Measurements from ENCODE around the gene PXN.

DNA sequence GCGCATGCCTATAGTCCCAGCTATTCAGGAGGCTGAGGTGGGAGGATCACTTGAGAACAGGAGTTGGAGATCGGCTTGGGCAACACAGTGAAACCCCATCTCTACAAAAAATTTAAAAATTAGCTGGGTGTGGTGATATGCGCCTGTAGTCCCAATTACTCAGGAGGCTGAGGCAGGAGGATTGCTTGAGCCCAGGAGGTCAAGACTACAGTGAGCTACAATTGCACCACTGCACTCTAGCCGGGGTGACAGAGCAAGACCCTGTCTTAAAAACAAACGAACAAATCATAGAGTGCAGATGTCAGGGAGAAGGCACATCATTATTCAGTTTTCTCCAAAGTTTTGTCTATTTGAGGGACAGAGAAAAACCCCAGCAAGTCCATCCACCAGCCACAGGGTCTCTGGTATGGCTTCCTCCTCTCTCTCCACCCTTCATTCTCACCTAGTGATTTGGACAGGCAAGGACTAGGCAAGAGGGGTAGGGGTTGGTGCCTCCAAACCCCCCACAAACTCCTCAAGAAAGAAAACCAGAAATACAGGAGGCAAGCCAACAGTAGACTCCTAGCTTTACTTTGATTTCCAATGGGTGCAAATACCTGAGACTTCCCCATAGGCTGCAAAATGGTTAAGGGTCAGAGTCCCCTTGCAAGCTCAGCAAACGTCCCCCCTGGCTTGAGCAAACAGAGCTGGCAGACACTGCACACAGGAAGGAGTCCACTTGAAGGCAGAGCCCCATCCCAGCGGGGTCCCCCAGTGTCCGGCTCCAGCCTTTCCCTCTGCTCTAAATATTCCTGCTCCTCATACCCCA, 38.1 kb downstream of the PXN start:
- TF ChIP-seq CTCF (IDR thresholded peaks at IDR 0.05) (no peak), POLR2A (IDR thresholded peaks at IDR 0.05) (no peak)
